GM12878 (cell line): ENCODE measurements around the gene HDAC9. TPM values are rescaled to one million over a fixed set of nuclear protein-coding genes. Genes with fewer than 3 reads are reported as not detected.

Experiments used
- ATAC-seq: fragments of 200-7000 bp; cut with Tn5 transposase; 3 replicates; pipeline ENCODE4 v1.9.1; 2020; ENCODE audit warnings: mild to moderate bottlenecking, moderate library complexity
- BruUV-seq: library from RNA; stranded (reverse); fragments of 400-500 nt; replicated peaks from 2 replicates; lab custom pipeline; 2021; lab: Mats Ljungman, UMichigan
- CTCF ChIA-PET: fragments of 300-600 bp; sonication (Branson Sonifier 250); formaldehyde crosslinking; extraction: SDS; loops from one replicate; lab custom pipeline; 2021; ENCODE audit warnings: inconsistent platforms; lab: Yijun Ruan, JAX
- POLR2A ChIA-PET: fragments of 350-600 bp; formaldehyde crosslinking; extraction: SDS; loops from one replicate; lab custom pipeline; 2021; ENCODE audit warnings: inconsistent platforms; lab: Charles Lee
- RAD21 ChIA-PET: fragments of 300-600 bp; sonication (Branson Sonifier 250); formaldehyde crosslinking; loops from one replicate; lab custom pipeline; 2023; ENCODE audit warnings: antibody characterized with exemption; ENCODE audit not compliant: unreplicated experiment; lab: Charles Lee
- SMC1A ChIA-PET: fragments of 300-600 bp; sonication (Branson Sonifier 250); formaldehyde crosslinking; loops from one replicate; lab custom pipeline; 2023; ENCODE audit not compliant: unreplicated experiment, uncharacterized antibody; lab: Charles Lee
- DNase-seq: peaks from one replicate; pipeline ENCODE4 v3.0.0-alpha.2; 2011; ENCODE audit warnings: low read depth, low spot score
- FAIRE-seq: peaks from 3 replicates; lab custom pipeline; 2011; peaks lifted over from hg19 to GRCh38; lab: Jason Lieb, UNC
- H2AFZ ChIP-seq: 2 replicates; pipeline ENCODE4 v1.6.0; 2011; ENCODE audit warnings: low read depth, low read length, control low read depth; ENCODE audit not compliant: control insufficient read depth
- H3K27ac ChIP-seq: 2 replicates; pipeline ENCODE4 v1.5.1; 2011; ENCODE audit warnings: control low read depth; ENCODE audit not compliant: control insufficient read depth, insufficient read depth
- H3K27me3 ChIP-seq, 2 experiments: replicated peaks in 1 of 2; 2 replicates each; pipeline versions ENCODE4 v1.6.0 to v1.6.1; 2011; ENCODE audit warnings: low read length in 1 of 2; ENCODE audit not compliant: control insufficient read depth in 2 of 2, insufficient read depth in 2 of 2
- H3K36me3 ChIP-seq, 2 experiments: 2 replicates each; pipeline ENCODE4 v1.5.1; 2011; ENCODE audit warnings: low read length in 1 of 2; ENCODE audit not compliant: control insufficient read depth in 2 of 2, insufficient read depth in 2 of 2
- H3K4me1 ChIP-seq: 2 replicates; pipeline ENCODE4 v1.6.1; 2011; ENCODE audit warnings: mild to moderate bottlenecking, low read length, moderate library complexity, mixed read lengths; ENCODE audit not compliant: control insufficient read depth, insufficient read depth
- H3K4me2 ChIP-seq: 2 replicates; pipeline ENCODE4 v1.6.0; 2011; ENCODE audit warnings: control low read depth; ENCODE audit not compliant: control insufficient read depth, insufficient read depth
- H3K4me3 ChIP-seq: fragments of 200-600 bp; sonication (generic); 2 replicates; pipeline ENCODE4 v1.5.1; 2016
- H3K79me2 ChIP-seq: 2 replicates; pipeline ENCODE4 v1.6.0; 2011; ENCODE audit warnings: low read length; ENCODE audit not compliant: control insufficient read depth, insufficient read depth
- H3K9ac ChIP-seq: 2 replicates; pipeline ENCODE4 v1.8.0; 2011; ENCODE audit warnings: low read length, control low read depth, mixed read lengths; ENCODE audit not compliant: control insufficient read depth, insufficient read depth
- H3K9me3 ChIP-seq: replicated peaks from 3 replicates; pipeline ENCODE4 v1.5.1; 2011; ENCODE audit warnings: mild to moderate bottlenecking, low read length; ENCODE audit not compliant: control insufficient read depth, insufficient read depth
- H4K20me1 ChIP-seq: 2 replicates; pipeline ENCODE4 v1.6.0; 2011; ENCODE audit not compliant: control insufficient read depth, insufficient read depth
- ATF7 ChIP-seq: fragments of 450-650 bp; IDR thresholded peaks from 2 replicates; pipeline ENCODE4 v1.6.1; 2016; ENCODE audit warnings: low read depth, mild to moderate bottlenecking
- BMI1 ChIP-seq: fragments of 450-650 bp; IDR thresholded peaks from 2 replicates; pipeline ENCODE4 v1.6.1; 2016; ENCODE audit warnings: mild to moderate bottlenecking, moderate library complexity, borderline replicate concordance
- CBX5 ChIP-seq: sonication (generic); IDR thresholded peaks from 2 replicates; pipeline ENCODE4 v1.6.1; 2016; ENCODE audit warnings: low read depth, moderate library complexity, mild to moderate bottlenecking, inconsistent platforms
- CUX1 ChIP-seq: IDR thresholded peaks from 2 replicates; pipeline ENCODE4 v1.6.1; 2012; ENCODE audit warnings: improper control_type of control experiment, low read depth, low read length; ENCODE audit not compliant: insufficient replicate concordance
- E2F4 ChIP-seq: IDR thresholded peaks from 2 replicates; pipeline ENCODE4 v1.6.1; 2012; ENCODE audit warnings: low read depth, low read length, improper control_type of control experiment
- EED ChIP-seq: sonication (generic); IDR thresholded peaks from 2 replicates; pipeline ENCODE4 v1.6.1; 2016; ENCODE audit warnings: antibody characterized with exemption, low read depth
- EGR1 ChIP-seq, 2 experiments: IDR thresholded peaks; 1 replicate in 1 of 2; 2 replicates in 1 of 2; pipeline ENCODE4 v1.6.1; 2011 to 2012; ENCODE audit warnings: low read depth in 2 of 2, low read length in 2 of 2, borderline replicate concordance in 1 of 2, mild to moderate bottlenecking in 1 of 2, moderate library complexity in 1 of 2
- JUND ChIP-seq: IDR thresholded peaks from 2 replicates; pipeline ENCODE4 v1.6.1; 2012; ENCODE audit warnings: low read depth, mild to moderate bottlenecking, low read length, improper control_type of control experiment, moderate library complexity
- LARP7 ChIP-seq: fragments of 450-650 bp; IDR thresholded peaks from 2 replicates; pipeline ENCODE4 v1.6.1; 2017; ENCODE audit warnings: mild to moderate bottlenecking
- MAX ChIP-seq: IDR thresholded peaks from 2 replicates; pipeline ENCODE4 v1.6.1; 2012; ENCODE audit warnings: low read depth, low read length, improper control_type of control experiment
- MYC ChIP-seq: IDR thresholded peaks from 2 replicates; pipeline ENCODE4 v1.6.1; 2011; ENCODE audit warnings: mild to moderate bottlenecking, low read length, moderate library complexity, inconsistent platforms; ENCODE audit not compliant: insufficient read depth, insufficient replicate concordance, insufficient read length, severe bottlenecking
- NR2F1 ChIP-seq: fragments of 450-650 bp; conservative IDR thresholded peaks from 2 replicates; pipeline ENCODE4 v1.6.1; 2017; ENCODE audit warnings: mild to moderate bottlenecking
- POLR2AphosphoS5 ChIP-seq: IDR thresholded peaks from 2 replicates; pipeline ENCODE4 v1.6.1; 2011; ENCODE audit warnings: mild to moderate bottlenecking, low read length, inconsistent platforms
- SMC3 ChIP-seq: IDR thresholded peaks from 2 replicates; pipeline ENCODE4 v1.6.1; 2011; ENCODE audit warnings: low read length, improper control_type of control experiment, borderline replicate concordance
- SREBF1 ChIP-seq: IDR thresholded peaks from 2 replicates; pipeline ENCODE4 v1.6.1; 2012; ENCODE audit warnings: mild to moderate bottlenecking, low read length
- TCF12 ChIP-seq: IDR thresholded peaks from 2 replicates; pipeline ENCODE4 v1.6.1; 2011; ENCODE audit warnings: low read depth, mild to moderate bottlenecking, low read length
- USF1 ChIP-seq: IDR thresholded peaks from 2 replicates; pipeline ENCODE4 v1.6.1; 2011; ENCODE audit warnings: borderline replicate concordance, low read depth, mild to moderate bottlenecking, moderate library complexity, mixed read lengths, low read length; ENCODE audit not compliant: insufficient read depth; ENCODE audit errors: extremely low read length
- ZNF217 ChIP-seq: fragments of 450-650 bp; IDR thresholded peaks from 2 replicates; pipeline ENCODE4 v1.6.1; 2017; ENCODE audit warnings: antibody characterized with exemption, mild to moderate bottlenecking
- WGBS: methylation state at CpG from one replicate; pipeline ENCODE4 v1.1.6; 2016; ENCODE audit warnings: low lambda C conversion rate; ENCODE audit not compliant: insufficient replicate concordance, insufficient coverage; ENCODE audit errors: missing lambda C conversion rate; 5-methylcytosine and 5-hydroxymethylcytosine counted together
- in situ Hi-C: fragments of 300-500 bp; cut with MboI; formaldehyde crosslinking; loops from 9 replicates; pipeline ENCODE4 v1.14.3; 2018; ENCODE audit warnings: mixed read lengths
- intact Hi-C: fragments of 100-400 bp; cut with micrococcal nuclease; formaldehyde crosslinking; loops from one replicate; pipeline ENCODE4 v1.14.2; 2022; ENCODE audit not compliant: unreplicated experiment
- polyA plus RNA-seq, 11 experiments: library from polyadenylated mRNA; depleted of rRNA in 4 of 11; unstranded in 6 of 11; stranded (reverse) in 5 of 11; fragments of >200 nt; fragmentation: Nextera tagmentation in 4 of 11; fragmentation: Illumina TruSeq in 1 of 11; extraction: Ambion mirVana in 4 of 11; extraction: Trizol in 1 of 11; gene quantifications; 1 replicate in 1 of 11; 2 replicates in 10 of 11; pipeline versions ENCODE4 v1.2.1 to v1.2.3, GENCODE V29; 2011 to 2016; ENCODE audit warnings: inconsistent platforms in 2 of 11, missing spikeins in 2 of 11, low read depth in 1 of 11
- total RNA-seq, 4 experiments: library from RNA; depleted of rRNA in 3 of 4; stranded (reverse); fragments of >200 nt in 3 of 4; fragmentation: Illumina TruSeq in 1 of 4; extraction: Trizol in 1 of 4; gene quantifications; 2 replicates each; pipeline versions ENCODE4 v1.2.1 to v1.2.3, GENCODE V29; 2013 to 2021

Gene HDAC9
- total and polyA plus RNA-seq, 10 of the 15 experiments (the other 5 are each of a cell fraction or from before 2014, with no cell fraction given): 0.73 to 12.8 (median 0.92) TPM

GRCh38 chr7:19017374-19017773, 521.8 kb downstream of the HDAC9 start:
- DNase-seq (no peak), ATAC-seq (no peak), FAIRE-seq (no peak)
- TF ChIP-seq SREBF1 (no peak), NR2F1 (no peak), EED (no peak), CBX5 (no peak), USF1 (no peak), ZNF217 (no peak), LARP7 (no peak), TCF12 (no peak), JUND (no peak), MYC (no peak), E2F4 (no peak), EGR1 (IDR thresholded peaks at IDR 0.05; ENCODE audit: borderline replicate concordance in 1 of 2, low read depth in 2 of 2, low read length in 2 of 2) (no peak), BMI1 (no peak), ATF7 (no peak), MAX (no peak), POLR2AphosphoS5 (no peak), CUX1 (no peak), SMC3 (no peak)
- intact Hi-C loops (no loop called here), in situ Hi-C loops (no loop called here)
- ChIA-PET POLR2A (interaction anchor here (0.7 kb wide), 1 partner anchor 295 kb away, joined by 6 read pairs; no protein-coding TSS in a partner anchor), RAD21 (no interaction called here), SMC1A (interaction anchor here (0.7 kb wide), 1 partner anchor 13 kb away, joined by 3 read pairs; no protein-coding TSS in a partner anchor), CTCF (no interaction called here)
- Histone ChIP-seq H3K79me2 (no peaks in the 10 kb centered on the region), H3K4me1 (no peaks in the 10 kb centered on the region), H3K9me3 (no peaks in the 10 kb centered on the region), H3K36me3 (no peaks in the 10 kb centered on the region), H3K27me3 (no peaks in the 10 kb centered on the region), H3K9ac (no peak overlapping the region), H2AFZ (no peak overlapping the region), H3K4me2 (no peak overlapping the region), H4K20me1 (no peaks in the 10 kb centered on the region), H3K27ac (no peak overlapping the region), H3K4me3 (no peak overlapping the region)
- BruUV-seq: no TSS peak
- WGBS: 9% methylated on average over 1 of the region's 1 CpG
